Left lung (tissue), 10 donors: ENCODE data around the gene KCNH8. TPM values are rescaled to one million over a fixed set of nuclear protein-coding genes. Genes with fewer than 3 reads are reported as not detected.

ENCODE experiments used
- ATAC-seq: fragments of 200-7000 bp; cut with Tn5 transposase; one replicate; pipeline ENCODE4 v1.9.1; 2020; ENCODE audit warnings: moderate library complexity
- DNase-seq, 4 donors: peaks; one replicate each; pipeline ENCODE4 v3.0.0-alpha.2; 2013 to 2020
- H3K27ac ChIP-seq, 2 donors: fragments of 200-600 bp; sonication (generic) in 1 of 2; one replicate each; pipeline versions ENCODE4 v1.5.0 to v1.8.0; 2020 to 2021
- H3K27me3 ChIP-seq, 2 donors: fragments of 200-600 bp; sonication (generic) in 1 of 2; one replicate each; pipeline versions ENCODE4 v1.5.0 to v1.8.0; 2020 to 2021
- H3K36me3 ChIP-seq, 2 donors: fragments of 200-600 bp; sonication (generic) in 1 of 2; one replicate each; pipeline versions ENCODE4 v1.5.0 to v1.8.0; 2020 to 2021
- H3K4me1 ChIP-seq, 2 donors: fragments of 200-600 bp; one replicate each; pipeline ENCODE4 v1.8.0; 2021
- H3K4me3 ChIP-seq, 2 donors: fragments of 200-600 bp; sonication (generic) in 1 of 2; one replicate each; pipeline versions ENCODE4 v1.5.0 to v1.8.0; 2020 to 2021; ENCODE audit warnings: mild to moderate bottlenecking in 1 of 2
- H3K9me3 ChIP-seq, 2 donors: fragments of 200-600 bp; sonication (generic) in 1 of 2; one replicate each; pipeline versions ENCODE4 v1.5.0 to v1.8.0; 2020 to 2021
- intact Hi-C, 2 donors: fragments of 100-400 bp; cut with DNase I; formaldehyde crosslinking; loops; one replicate each; pipeline versions ENCODE4 v1.11.2 to v1.14.2; 2022
- polyA plus RNA-seq, 6 donors: library from polyadenylated mRNA; unstranded; fragments of 120-200 nt; gene quantifications; one replicate each; pipeline ENCODE4 v1.2.1, GENCODE V29; 2013; ENCODE audit not compliant: insufficient read length in 6 of 6
- total RNA-seq, 2 donors: library from RNA; stranded (reverse); fragmentation: NEBNext Ultra II Directional; extraction: Animal tissue kit (Norgen Biotek cat#: 25700); gene quantifications; one replicate each; pipeline ENCODE4 v1.2.1, GENCODE V29; 2021
- TF ChIP-seq, protein P1 (sequence below), 2 donors: fragments of 200-600 bp; sonication (generic) in 1 of 2; IDR thresholded peaks; one replicate each; pipeline versions ENCODE4 v1.5.0 to v1.8.0; 2021; ENCODE audit warnings: antibody characterized with exemption in 2 of 2
- donor health status: DM: no; HTN: yes; CAD: no.
- donor health status: DM: no; HTN: no; CAD: no.

Gene KCNH8
- total and polyA plus RNA-seq, 8 donors = 0.12 to 3.0 (median 2.1) TPM

- no peak overlapping the region for H3K27ac ChIP-seq
- TF ChIP-seq, protein P1, sequence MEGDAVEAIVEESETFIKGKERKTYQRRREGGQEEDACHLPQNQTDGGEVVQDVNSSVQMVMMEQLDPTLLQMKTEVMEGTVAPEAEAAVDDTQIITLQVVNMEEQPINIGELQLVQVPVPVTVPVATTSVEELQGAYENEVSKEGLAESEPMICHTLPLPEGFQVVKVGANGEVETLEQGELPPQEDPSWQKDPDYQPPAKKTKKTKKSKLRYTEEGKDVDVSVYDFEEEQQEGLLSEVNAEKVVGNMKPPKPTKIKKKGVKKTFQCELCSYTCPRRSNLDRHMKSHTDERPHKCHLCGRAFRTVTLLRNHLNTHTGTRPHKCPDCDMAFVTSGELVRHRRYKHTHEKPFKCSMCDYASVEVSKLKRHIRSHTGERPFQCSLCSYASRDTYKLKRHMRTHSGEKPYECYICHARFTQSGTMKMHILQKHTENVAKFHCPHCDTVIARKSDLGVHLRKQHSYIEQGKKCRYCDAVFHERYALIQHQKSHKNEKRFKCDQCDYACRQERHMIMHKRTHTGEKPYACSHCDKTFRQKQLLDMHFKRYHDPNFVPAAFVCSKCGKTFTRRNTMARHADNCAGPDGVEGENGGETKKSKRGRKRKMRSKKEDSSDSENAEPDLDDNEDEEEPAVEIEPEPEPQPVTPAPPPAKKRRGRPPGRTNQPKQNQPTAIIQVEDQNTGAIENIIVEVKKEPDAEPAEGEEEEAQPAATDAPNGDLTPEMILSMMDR (IDR thresholded peaks at IDR 0.05) = no peak
- intact Hi-C loops = no loop called here
- DNase-seq (no peak), ATAC-seq (no peak)
- H3K9me3 ChIP-seq = no peaks in the 10 kb centered on the region
- H3K4me1 ChIP-seq = no peaks in the 10 kb centered on the region
- no peaks in the 10 kb centered on the region for H3K27me3 ChIP-seq
- no peaks in the 10 kb centered on the region for H3K36me3 ChIP-seq
- no peak overlapping the region for H3K4me3 ChIP-seq
Measured at GRCh38 chr3:19363071-19363470, 214.8 kb downstream of the KCNH8 start.

- no peak for DNase-seq
- H3K9me3 ChIP-seq = no peaks in the 10 kb centered on the region
- no peaks in the 10 kb centered on the region for H3K27me3 ChIP-seq
- H3K36me3 ChIP-seq = no peaks in the 10 kb centered on the region
- TF ChIP-seq, protein P1 (IDR thresholded peaks at IDR 0.05) = no peak
- ATAC-seq = no peak
- intact Hi-C loops = no loop called here
- H3K4me1 ChIP-seq = no peaks in the 10 kb centered on the region
- H3K4me3 ChIP-seq = no peak overlapping the region
- H3K27ac ChIP-seq = no peak overlapping the region
Measured at GRCh38 chr3:19364148-19364547, 215.8 kb downstream of the KCNH8 start.

GRCh38 chr3:19365471-19365870, 217.2 kb downstream of the KCNH8 start:
- no peaks in the 10 kb centered on the region for H3K4me1 ChIP-seq
- DNase-seq = no peak

DNA sequence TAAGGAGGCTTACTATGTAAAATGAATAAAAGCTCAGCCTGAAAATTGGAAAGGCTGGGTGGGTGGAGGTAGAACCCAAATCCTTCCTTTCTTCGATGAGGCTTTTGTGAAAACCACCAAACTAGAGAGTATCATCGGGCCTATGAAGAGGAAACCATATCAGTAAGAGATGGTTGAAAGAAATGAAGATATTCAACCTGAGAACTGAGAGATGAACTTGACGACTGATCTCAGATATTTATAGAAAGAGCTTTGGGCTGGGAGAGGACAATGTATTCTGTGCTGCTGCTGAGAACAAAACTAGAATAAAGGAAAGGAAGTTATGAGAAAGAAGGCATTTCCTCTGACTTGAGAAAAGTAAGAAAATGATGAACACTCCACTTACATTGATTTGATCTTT, 236.6 kb downstream of the KCNH8 start:
- Histone ChIP-seq H3K9me3 (no peaks in the 10 kb centered on the region), H3K4me3 (no peak overlapping the region), H3K4me1 (no peaks in the 10 kb centered on the region), H3K27ac (no peak overlapping the region), H3K36me3 (no peaks in the 10 kb centered on the region), H3K27me3 (no peaks in the 10 kb centered on the region)
- TF ChIP-seq, protein P1 (IDR thresholded peaks at IDR 0.05) = no peak
- intact Hi-C loops = no loop called here
- ATAC-seq (no peak), DNase-seq (no peak)

More at GRCh38 chr3:19365471-19365870, 217.2 kb downstream of the KCNH8 start:
- no peaks in the 10 kb centered on the region for H3K36me3 ChIP-seq
- no peak overlapping the region for H3K27ac ChIP-seq
- TF ChIP-seq, protein P1 (IDR thresholded peaks at IDR 0.05) = no peak
- H3K9me3 ChIP-seq = no peaks in the 10 kb centered on the region
- ATAC-seq = no peak
- no peaks in the 10 kb centered on the region for H3K27me3 ChIP-seq
- intact Hi-C loops = no loop called here
- H3K4me3 ChIP-seq = no peak overlapping the region

- TF ChIP-seq, protein P1 (IDR thresholded peaks at IDR 0.05) = no peak
- Histone ChIP-seq H3K4me3 (no peak overlapping the region), H3K27me3 (no peaks in the 10 kb centered on the region), H3K27ac (no peak overlapping the region), H3K9me3 (no peaks in the 10 kb centered on the region), H3K36me3 (no peaks in the 10 kb centered on the region), H3K4me1 (no peaks in the 10 kb centered on the region)
- no peak for DNase-seq
- ATAC-seq = no peak
- intact Hi-C loops = no loop called here
Measured at GRCh38 chr3:19392150-19392549, 243.8 kb downstream of the KCNH8 start.
